SK-N-SH (cell line): Measurements from ENCODE around the gene TPRG1L. TPM values are rescaled to one million over a fixed set of nuclear protein-coding genes. Genes with fewer than 3 reads are reported as not detected.

Experiments used
- CTCF ChIA-PET: fragments of 300-600, 350-600 bp; formaldehyde crosslinking; extraction: SDS; loops from one replicate; lab custom pipeline; 2021; lab: Yijun Ruan, JAX
- POLR2A ChIA-PET: fragments of 350-600 bp; sonication (Branson Sonifier 250); formaldehyde crosslinking; extraction: SDS; loops from one replicate; lab custom pipeline; 2020; ENCODE audit warnings: antibody characterized with exemption, inconsistent platforms; lab: Yijun Ruan, JAX
- DNase-seq: peaks from one replicate; pipeline ENCODE4 v3.0.0; 2012
- H2AFZ ChIP-seq: fragments of 200-600 bp; sonication (generic); 2 replicates; pipeline ENCODE4 v1.8.1; 2016; ENCODE audit warnings: antibody characterized with exemption, mild to moderate bottlenecking, low read depth
- H3F3A ChIP-seq: fragments of 200-600 bp; sonication (generic); replicated peaks from 2 replicates; pipeline ENCODE3; 2016; ENCODE audit warnings: antibody characterized with exemption, mild to moderate bottlenecking; ENCODE audit not compliant: insufficient read depth
- H3K27ac ChIP-seq, 2 experiments: fragments of 200-500 bp in 1 of 2; fragments of 200-600 bp in 1 of 2; sonication (Bioruptor generic) in 1 of 2; sonication (generic), shearing (Covaris generic) in 1 of 2; 2 replicates each; pipeline versions ENCODE4 v1.5.1 to v1.6.1; 2014 to 2016; ENCODE audit warnings: low read depth in 2 of 2, inconsistent platforms in 1 of 2, low read length in 1 of 2, mild to moderate bottlenecking in 1 of 2, mixed read lengths in 1 of 2
- H3K27me3 ChIP-seq: fragments of 200-600 bp; sonication (generic), shearing (Covaris generic); 2 replicates; pipeline ENCODE4 v1.6.1; 2016; ENCODE audit warnings: mixed run types; ENCODE audit not compliant: insufficient read depth
- H3K36me3 ChIP-seq, 2 experiments: fragments of 200-500 bp in 1 of 2; fragments of 200-600 bp in 1 of 2; sonication (Bioruptor generic) in 1 of 2; sonication (generic) in 1 of 2; replicated peaks in 1 of 2; 2 replicates each; pipeline versions ENCODE3 to v1.5.1; 2014 to 2016; ENCODE audit warnings: low read length in 1 of 2, mild to moderate bottlenecking in 1 of 2; ENCODE audit not compliant: insufficient read depth in 2 of 2, control insufficient read depth in 1 of 2
- H3K4me1 ChIP-seq, 2 experiments: fragments of 200-500 bp in 1 of 2; fragments of 200-600 bp in 1 of 2; sonication (Bioruptor generic) in 1 of 2; sonication (generic), shearing (Covaris generic) in 1 of 2; 2 replicates each; pipeline versions ENCODE4 v1.5.1 to v1.6.1; 2014 to 2016; ENCODE audit warnings: low read depth in 1 of 2, low read length in 1 of 2, mixed run types in 1 of 2; ENCODE audit not compliant: insufficient read depth in 2 of 2, control insufficient read depth in 1 of 2
- H3K4me2 ChIP-seq: fragments of 200-600 bp; sonication (generic), shearing (Covaris generic); 2 replicates; pipeline ENCODE4 v1.6.1; 2017; ENCODE audit warnings: mixed run types
- H3K4me3 ChIP-seq, 2 experiments: fragments of 200-500 bp in 1 of 2; fragments of 200-600 bp in 1 of 2; sonication (Bioruptor generic) in 1 of 2; sonication (generic), shearing (Covaris generic) in 1 of 2; 2 replicates each; pipeline versions ENCODE4 v1.5.1 to v1.8.1; 2014 to 2016; ENCODE audit warnings: low read depth in 2 of 2, inconsistent platforms in 1 of 2, low read length in 1 of 2, mild to moderate bottlenecking in 1 of 2, mixed read lengths in 1 of 2, moderate library complexity in 1 of 2
- H3K79me2 ChIP-seq: fragments of 200-600 bp; sonication (generic); 2 replicates; pipeline ENCODE4 v1.8.1; 2017; ENCODE audit warnings: mild to moderate bottlenecking; ENCODE audit not compliant: insufficient read depth
- H3K9ac ChIP-seq: fragments of 200-600 bp; sonication (generic); 2 replicates; pipeline ENCODE4 v1.6.1; 2017; ENCODE audit warnings: mixed run types
- H3K9me2 ChIP-seq: fragments of 200-600 bp; sonication (generic); 2 replicates; pipeline ENCODE4 v1.6.1; 2017; ENCODE audit warnings: mixed run types
- H3K9me3 ChIP-seq: fragments of 200-600 bp; sonication (generic); 2 replicates; pipeline ENCODE4 v1.6.1; 2017; ENCODE audit warnings: mixed run types, mild to moderate bottlenecking, moderate library complexity
- H4K20me1 ChIP-seq: fragments of 200-600 bp; sonication (generic); 2 replicates; pipeline ENCODE4 v1.6.1; 2017; ENCODE audit warnings: mild to moderate bottlenecking, mixed run types; ENCODE audit not compliant: insufficient read depth
- CTCF ChIP-seq: fragments of 200-600 bp; sonication (generic); IDR thresholded peaks from 2 replicates; pipeline ENCODE4 v1.6.1; 2017; ENCODE audit warnings: antibody characterized with exemption, mild to moderate bottlenecking, moderate library complexity
- ELF1 ChIP-seq: IDR thresholded peaks from 2 replicates; pipeline ENCODE4 v1.4.0; 2012
- FOXJ3 ChIP-seq: sonication (generic); formaldehyde crosslinking; IDR thresholded peaks from 2 replicates; pipeline ENCODE4 v1.5.1; 2020; ENCODE audit warnings: mild to moderate bottlenecking, missing genetic modification reagents
- IRF3 ChIP-seq: fragments of 150-350 bp; IDR thresholded peaks from 2 replicates; pipeline ENCODE4 v1.6.1; 2016; ENCODE audit warnings: mild to moderate bottlenecking, low read depth, low read length
- MEF2A ChIP-seq: IDR thresholded peaks from 2 replicates; pipeline ENCODE4 v1.4.0; 2012; ENCODE audit warnings: low read depth, borderline replicate concordance
- MXI1 ChIP-seq: IDR thresholded peaks from 2 replicates; pipeline ENCODE4 v1.6.1; 2012; ENCODE audit warnings: mild to moderate bottlenecking, low read depth, low read length, improper control_type of control experiment
- NFIC ChIP-seq: IDR thresholded peaks from 2 replicates; pipeline ENCODE4 v1.4.0; 2012; ENCODE audit warnings: borderline replicate concordance
- POLR2AphosphoS5 ChIP-seq: IDR thresholded peaks from 2 replicates; pipeline ENCODE4 v1.6.1; 2012; ENCODE audit warnings: low read depth, low read length
- REST ChIP-seq: IDR thresholded peaks from 2 replicates; pipeline ENCODE4 v1.6.1; 2012; ENCODE audit warnings: mild to moderate bottlenecking, low read depth, low read length, moderate library complexity
- SIN3A ChIP-seq: IDR thresholded peaks from 2 replicates; pipeline ENCODE4 v1.6.1; 2012; ENCODE audit warnings: low read depth, mild to moderate bottlenecking, low read length, moderate library complexity, borderline replicate concordance
- TCF12 ChIP-seq: IDR thresholded peaks from 2 replicates; pipeline ENCODE4 v1.4.0; 2012
- TEAD4 ChIP-seq: IDR thresholded peaks from 2 replicates; pipeline ENCODE4 v1.4.0; 2012; ENCODE audit warnings: mild to moderate bottlenecking, borderline replicate concordance; ENCODE audit not compliant: insufficient read depth
- USF1 ChIP-seq: IDR thresholded peaks from 2 replicates; pipeline ENCODE4 v1.4.0; 2012; ENCODE audit warnings: low read depth, borderline replicate concordance
- YY1 ChIP-seq: IDR thresholded peaks from 2 replicates; pipeline ENCODE4 v1.4.0; 2012; ENCODE audit warnings: low read depth, mild to moderate bottlenecking
- WGBS: methylation state at CpG from one replicate; pipeline ENCODE4 v1.1.6; 2017; ENCODE audit warnings: low lambda C conversion rate; 5-methylcytosine and 5-hydroxymethylcytosine counted together
- polyA plus RNA-seq, 3 experiments: library from polyadenylated mRNA; depleted of rRNA; stranded (reverse); fragments of >200 nt; gene quantifications; 2 replicates each; pipeline ENCODE4 v1.2.3, GENCODE V29; 2012

TPRG1L gene
- polyA plus RNA-seq, 1 of the 3 experiments (the other 2 are of a cell fraction), result 25.9 TPM

GRCh38 chr1:3636080-3636479 lies 11.3 kb downstream of the TPRG1L start:
- H3K4me1 ChIP-seq, result no peaks in the 10 kb centered on the region
- no peaks in the 10 kb centered on the region for H3K79me2 ChIP-seq
- no peak overlapping the region for H3K4me3 ChIP-seq
- 96% methylated on average over 14 of the region's 14 CpGs for WGBS
- H3K4me2 ChIP-seq, result no peak overlapping the region
- H3K36me3 ChIP-seq, result peaks cover 4 to 83% of the 10 kb centered on the region in 2 experiments
- H3K9me3 ChIP-seq, result no peaks in the 10 kb centered on the region
- H3K27ac ChIP-seq, result no peak overlapping the region
- H3F3A ChIP-seq, result no peaks in the 10 kb centered on the region
- H2AFZ ChIP-seq, result no peak overlapping the region
- ChIA-PET CTCF (interaction anchor here (1.2 to 1.5 kb wide), 3 partner anchors 17 to 89 kb away, joined by 3 to 4 read pairs (median 3); no protein-coding TSS in a partner anchor), POLR2A (no interaction called here)
- H3K27me3 ChIP-seq, result no peaks in the 10 kb centered on the region
- no peaks in the 10 kb centered on the region for H3K9me2 ChIP-seq
- H3K9ac ChIP-seq, result no peak overlapping the region
- no peak for TF ChIP-seq ELF1
- TF ChIP-seq CTCF, result no peak
- no peaks in the 10 kb centered on the region for H4K20me1 ChIP-seq
- no peak for DNase-seq

- Histone ChIP-seq H3K4me1 (no peaks in the 10 kb centered on the region), H3K9ac (no peak overlapping the region), H3K9me3 (no peaks in the 10 kb centered on the region), H3K9me2 (no peaks in the 10 kb centered on the region)
- POLR2A ChIA-PET, result no interaction called here
- DNase-seq, result no peak
- no peak for TF ChIP-seq NFIC
- TF ChIP-seq IRF3, result no peak
- no peak for TF ChIP-seq MEF2A
- TF ChIP-seq MXI1, result no peak
- no peak for TF ChIP-seq YY1
- TF ChIP-seq TEAD4, result no peak
- TF ChIP-seq REST, result no peak
- no peak for TF ChIP-seq TCF12
- no peak for TF ChIP-seq SIN3A
- no peak for TF ChIP-seq POLR2AphosphoS5
- no peak for TF ChIP-seq USF1
- no peak for TF ChIP-seq FOXJ3 (CRISPR knock-in tag)
- TF ChIP-seq, all 33 proteins: peak for 0
- Histone ChIP-seq H3K4me3 (no peak overlapping the region), H3K27ac (no peak overlapping the region), H3F3A (no peaks in the 10 kb centered on the region), H4K20me1 (no peaks in the 10 kb centered on the region), H3K27me3 (no peaks in the 10 kb centered on the region), H3K36me3 (peaks cover 4 to 85% of the 10 kb centered on the region in 2 experiments), H3K79me2 (no peaks in the 10 kb centered on the region), H3K4me2 (no peak overlapping the region), H2AFZ (no peak overlapping the region)
- 91% methylated on average over 6 of the region's 11 CpGs for WGBS
- CTCF ChIA-PET, result interaction anchor here (1.2 to 1.5 kb wide), 2 partner anchors 59 to 88 kb away, joined by 3 read pairs; no protein-coding TSS in a partner anchor
These were observed 11.7 kb downstream of the TPRG1L start for GRCh38 chr1:3636531-3636930.
